M059J (cell line): ENCODE measurements around the gene RIT2. TPM values are rescaled to one million over a fixed set of nuclear protein-coding genes. Genes with fewer than 3 reads are reported as not detected.
"Not testable (repeated sequence)": the region's sequence is repeated elsewhere in the genome, so short reads cannot be mapped to it uniquely, and the experiment has no call there.

Experiments used
- DNase-seq: peaks from one replicate; pipeline ENCODE4 v3.0.0-alpha.2; 2012; ENCODE audit warnings: low read depth
- total RNA-seq: library from RNA; depleted of rRNA; stranded (reverse); fragments of >200 nt; shearing (Covaris generic); gene quantifications from 2 replicates; pipeline ENCODE4 v1.2.3, GENCODE V29; 2014

Gene RIT2
- total RNA-seq, 1 experiment from 2014 or later: 0.37 TPM

GRCh38 chr18:42765302-42765701, 350.2 kb downstream of the RIT2 start:
- peak; percentile 62 for DNase-seq

DNA sequence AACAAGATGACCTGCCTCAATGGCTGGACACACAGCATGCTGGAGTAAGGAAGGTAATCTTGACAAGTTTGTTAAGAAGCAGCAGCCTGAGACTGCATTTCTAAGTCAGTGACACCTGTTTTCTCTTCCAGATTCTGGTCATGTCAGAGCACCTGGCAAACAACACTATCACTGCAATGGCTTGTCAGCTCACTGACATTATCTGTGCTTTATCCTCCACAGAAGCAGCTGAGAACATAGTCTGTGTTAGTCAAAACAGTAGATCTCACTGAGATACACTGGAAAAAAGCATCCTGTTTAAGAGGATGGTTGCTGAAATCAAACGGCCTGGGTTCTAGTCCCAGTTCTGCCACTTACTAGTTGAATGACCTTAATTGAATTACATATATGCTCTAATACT, 355.2 kb downstream of the RIT2 start:
- no peak for DNase-seq

- peak; percentile 52 for DNase-seq
Measured at GRCh38 chr18:42758852-42759251, 356.6 kb downstream of the RIT2 start.

- DNase-seq: no peak
Measured at GRCh38 chr18:42756214-42756613, 359.3 kb downstream of the RIT2 start.

DNA sequence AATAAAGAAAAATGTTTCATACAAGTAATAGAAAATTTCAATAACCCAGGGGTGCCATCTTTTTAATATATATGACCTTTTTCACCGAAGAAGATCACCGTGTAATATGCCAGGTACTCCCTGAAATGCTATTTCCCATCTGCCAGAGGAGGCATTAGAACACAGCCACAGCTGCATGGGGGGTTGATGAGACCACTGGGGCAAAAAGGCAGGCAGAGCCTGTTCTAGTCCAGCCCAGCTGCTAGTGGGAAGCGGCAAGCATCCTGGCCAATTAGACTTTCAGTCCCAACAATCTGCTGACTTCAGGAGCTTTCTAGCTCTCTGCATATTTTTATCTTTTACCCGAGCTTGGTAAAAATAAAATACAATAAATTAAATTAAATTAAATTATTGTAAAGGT, 362.6 kb downstream of the RIT2 start:
- DNase-seq: no peak

- DNase-seq: no peak
Measured at GRCh38 chr18:42746794-42747193, 368.7 kb downstream of the RIT2 start.

DNA sequence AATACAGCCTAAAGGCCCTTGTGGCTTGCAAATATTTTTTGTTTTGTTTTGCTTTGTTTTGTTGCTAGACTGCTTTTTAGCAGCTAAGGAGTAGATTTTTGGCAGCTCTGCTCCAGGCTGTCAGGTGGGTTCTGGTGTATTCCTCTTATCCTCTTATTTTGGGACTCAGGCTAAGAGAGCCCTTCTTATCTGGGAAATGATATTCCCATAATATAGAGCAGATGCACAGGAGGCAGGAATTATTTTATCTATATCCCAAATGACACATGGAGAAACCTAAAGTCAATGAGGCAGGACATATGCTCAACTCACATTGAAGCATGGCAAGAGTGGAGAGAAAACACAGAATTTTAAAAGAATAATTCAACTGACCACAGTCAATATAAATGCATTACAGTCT, 369.6 kb downstream of the RIT2 start:
- DNase-seq: no peak

DNA sequence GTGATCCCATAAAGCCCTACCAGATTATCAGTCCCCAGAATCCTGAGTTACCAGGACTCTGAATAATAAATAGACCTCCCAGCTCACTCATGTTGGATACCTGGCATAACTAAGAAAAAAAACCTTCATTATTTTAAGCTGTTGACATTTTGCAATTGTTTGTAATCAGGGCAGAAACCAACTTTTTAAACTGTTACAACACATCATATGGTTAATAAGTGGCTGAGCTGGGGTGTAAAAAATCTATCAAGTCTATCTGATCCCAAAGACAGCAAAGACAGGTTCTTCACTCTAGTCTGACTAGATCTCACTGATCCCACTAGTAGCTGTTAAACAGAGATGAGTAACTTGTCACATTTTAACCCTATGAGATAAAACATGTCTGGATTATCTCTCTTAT, 370.3 kb downstream of the RIT2 start:
- DNase-seq: no peak

DNA sequence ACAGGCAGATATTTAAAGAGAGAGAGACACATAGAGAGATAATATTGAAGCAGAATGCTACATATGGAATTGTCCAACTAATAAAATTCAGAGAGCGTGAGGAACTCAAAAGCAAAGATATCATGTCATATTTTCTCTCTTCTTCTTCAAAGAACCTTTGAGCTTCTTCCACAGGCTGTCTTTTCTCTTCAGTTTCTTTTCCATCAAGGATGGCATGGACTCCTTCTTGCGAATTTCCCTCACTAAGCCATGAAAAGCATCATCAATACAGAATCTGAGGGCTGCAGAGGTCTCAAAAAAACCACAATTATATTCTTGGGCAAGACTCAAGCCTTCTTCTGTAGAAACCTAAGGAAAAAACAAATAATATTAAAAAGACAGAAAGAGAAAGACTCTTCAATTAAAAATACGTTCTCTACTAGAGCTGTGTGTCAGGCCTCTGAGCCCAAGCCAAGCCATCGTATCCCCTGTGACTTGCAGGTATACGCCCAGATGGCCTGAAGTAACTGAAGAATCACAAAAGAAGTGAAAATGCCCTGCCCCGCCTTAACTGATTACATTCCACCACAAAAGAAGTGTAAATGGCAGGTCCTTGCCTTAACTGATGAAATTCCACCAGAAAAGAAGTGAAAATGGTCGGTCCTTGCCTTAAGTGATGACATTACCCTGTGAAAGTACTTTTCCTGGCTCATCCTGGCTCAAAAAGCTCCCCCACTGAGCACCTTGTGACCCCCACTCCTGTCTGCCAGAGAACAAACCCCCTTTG, 371.9 kb downstream of the RIT2 start:
- DNase-seq: no peak

GRCh38 chr18:42742969-42743368, 372.5 kb downstream of the RIT2 start:
- DNase-seq: no peak

DNA sequence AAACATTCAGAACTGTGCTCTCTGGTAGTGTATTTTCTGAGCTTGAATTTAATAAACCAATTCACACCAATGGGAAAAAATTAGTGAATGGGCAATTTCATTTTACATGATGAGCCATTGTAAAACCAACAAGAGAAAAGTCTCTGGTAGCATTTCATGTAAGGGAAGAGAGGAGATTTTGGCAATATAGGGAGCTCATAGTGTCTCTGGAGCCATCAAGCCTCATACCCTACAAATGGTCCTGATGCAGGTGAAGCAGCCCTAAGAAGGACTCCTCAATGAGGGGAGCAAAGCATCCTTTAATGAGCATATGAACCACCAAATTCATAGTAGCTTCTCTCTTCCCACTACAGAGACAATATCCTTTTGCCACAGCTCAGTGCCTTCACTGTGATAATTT, 373.0 kb downstream of the RIT2 start:
- DNase-seq: no peak

GRCh38 chr18:42741805-42742347, 373.6 kb downstream of the RIT2 start:
- not testable (repeated sequence) for DNase-seq

- DNase-seq: peak; percentile 16
Measured at GRCh38 chr18:42741299-42741698, 374.2 kb downstream of the RIT2 start.

- DNase-seq: peak; percentile 62
Measured at GRCh38 chr18:42736074-42736473, 379.4 kb downstream of the RIT2 start.

- no peak for DNase-seq
Measured at GRCh38 chr18:42734520-42734919, 381.0 kb downstream of the RIT2 start.

DNA sequence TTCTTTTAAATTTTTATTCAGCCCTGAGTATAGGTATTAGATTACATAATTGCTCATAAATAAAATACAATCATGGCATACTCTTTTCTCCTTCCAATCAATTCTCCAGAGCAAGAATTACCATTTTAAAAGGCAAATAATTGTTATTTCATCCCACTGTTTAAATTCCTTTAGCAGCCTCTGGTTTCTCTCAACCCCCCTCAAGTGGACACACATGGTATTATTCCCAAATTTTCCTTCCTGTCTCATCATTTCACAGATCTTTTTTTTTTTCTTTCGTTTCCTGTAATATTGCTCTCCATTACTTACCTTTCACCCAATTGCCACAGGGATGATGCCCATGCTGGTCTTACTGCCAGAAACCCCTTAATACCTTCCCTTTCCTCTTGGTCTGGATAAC, 385.2 kb downstream of the RIT2 start:
- DNase-seq: no peak

DNA sequence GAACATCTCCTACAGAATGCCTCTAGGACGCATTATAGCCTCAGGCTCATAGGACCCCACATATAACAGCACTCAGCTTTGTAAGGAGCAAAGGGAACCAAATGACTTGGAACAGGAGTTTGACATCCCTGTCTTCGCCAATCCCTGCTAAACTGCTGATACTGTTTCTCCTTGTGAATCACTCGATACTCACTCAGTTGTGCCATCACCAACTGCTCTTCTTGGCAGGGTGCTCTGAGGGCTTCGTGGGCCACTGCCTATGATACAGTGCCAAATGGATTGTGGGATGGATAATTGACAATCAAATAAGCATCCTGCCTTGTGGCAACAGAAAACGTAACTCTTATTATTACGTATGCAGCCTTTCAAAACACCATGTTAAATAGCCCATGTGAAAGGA, 396.3 kb downstream of the RIT2 start:
- no peak for DNase-seq

DNA sequence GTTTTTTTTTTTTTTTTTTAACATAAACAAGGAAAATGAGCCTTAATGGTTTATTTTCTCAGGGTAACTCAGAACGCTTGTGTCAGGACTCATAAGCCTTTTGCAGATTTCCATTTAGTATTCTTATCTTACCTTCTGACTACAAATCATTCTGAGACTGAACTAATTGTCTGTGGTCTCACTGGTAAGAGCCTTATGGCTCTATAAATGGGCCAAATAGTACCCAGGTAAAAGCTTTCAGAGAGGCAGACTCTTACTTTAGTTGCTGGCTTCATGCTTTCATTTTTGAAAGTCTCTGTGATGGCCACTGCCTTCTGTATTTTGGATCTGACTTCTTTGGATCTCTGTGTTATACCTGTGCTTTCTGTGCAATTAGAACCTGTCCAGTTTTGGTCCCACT, 403.4 kb downstream of the RIT2 start:
- DNase-seq: no peak

DNA sequence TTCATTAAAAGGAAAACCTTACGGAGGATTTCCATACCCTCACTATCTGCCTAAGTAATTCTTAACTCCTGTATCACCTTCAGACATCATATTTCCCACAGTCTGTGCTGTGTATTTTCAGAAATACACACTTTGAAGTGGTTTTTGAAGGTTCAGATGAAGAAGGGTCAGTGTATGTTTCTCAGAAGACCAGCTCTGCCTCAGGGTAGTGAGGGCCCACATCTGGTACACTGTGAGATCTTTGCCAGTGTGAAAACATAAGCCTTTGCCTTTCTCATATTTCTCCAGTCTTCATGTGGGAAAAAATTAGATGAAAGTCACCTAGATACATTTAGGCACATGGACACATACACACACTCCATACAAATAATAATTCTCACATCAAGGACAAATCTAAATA, 408.4 kb downstream of the RIT2 start:
- no peak for DNase-seq

- peak; percentile 6 for DNase-seq
Measured at GRCh38 chr18:42706618-42707017, 408.9 kb downstream of the RIT2 start.

- no peak for DNase-seq
Measured at GRCh38 chr18:42706029-42706608, 409.4 kb downstream of the RIT2 start.
